Ascending aorta (tissue), 2 donors: ENCODE measurements around the gene KRTAP5-6. TPM values are rescaled to one million over a fixed set of nuclear protein-coding genes. Genes with fewer than 3 reads are reported as not detected.
A peak's percentile ranks its signal among the peaks of the same experiment; 100 is the strongest.

ENCODE experiments used
- DNase-seq, 2 donors: peaks; one replicate each; pipeline ENCODE4 v3.0.0-alpha.2; 2019; ENCODE audit warnings: low spot score in 2 of 2
- H3K27ac ChIP-seq, 2 donors: fragments of 200-600 bp; sonication (generic); one replicate each; pipeline ENCODE4 v1.5.1; 2016 to 2017; ENCODE audit warnings: mild to moderate bottlenecking in 1 of 2
- H3K27me3 ChIP-seq: fragments of 200-600 bp; sonication (generic); one replicate; pipeline ENCODE4 v1.5.1; 2017
- H3K36me3 ChIP-seq, 2 donors: fragments of 200-600 bp; sonication (generic); one replicate each; pipeline ENCODE4 v1.5.1; 2016
- H3K4me1 ChIP-seq, 2 donors: fragments of 200-600 bp; sonication (generic); one replicate each; pipeline ENCODE4 v1.5.1; 2016 to 2017; ENCODE audit warnings: mild to moderate bottlenecking in 1 of 2
- H3K4me3 ChIP-seq, 2 donors: fragments of 200-600 bp; sonication (generic); one replicate each; pipeline ENCODE4 v1.5.1; 2016 to 2017; ENCODE audit warnings: mild to moderate bottlenecking in 1 of 2
- H3K9me3 ChIP-seq, 2 donors: fragments of 200-600 bp; sonication (generic); one replicate each; pipeline ENCODE4 v1.5.1; 2016
- intact Hi-C: fragments of 100-400 bp; cut with DNase I; formaldehyde crosslinking; loops from one replicate; pipeline ENCODE4 v1.15.1; 2023
- total RNA-seq: library from RNA; depleted of rRNA; stranded (reverse); fragments of >200 nt; gene quantifications from one replicate; pipeline ENCODE4 v1.1.0, GENCODE V29; 2016
- TF ChIP-seq, protein P1 (sequence below), 3 experiments: fragments of 200-600 bp in 2 of 3; fragments of 450-650 bp in 1 of 3; sonication (generic) in 2 of 3; IDR thresholded peaks; one replicate each; pipeline ENCODE4 v1.5.1; 2016 to 2019; ENCODE audit warnings: antibody characterized with exemption in 3 of 3, mild to moderate bottlenecking in 1 of 3, moderate library complexity in 1 of 3

The KRTAP5-6 gene
- total RNA-seq, 1 donor from 2014 or later: not detected

DNA sequence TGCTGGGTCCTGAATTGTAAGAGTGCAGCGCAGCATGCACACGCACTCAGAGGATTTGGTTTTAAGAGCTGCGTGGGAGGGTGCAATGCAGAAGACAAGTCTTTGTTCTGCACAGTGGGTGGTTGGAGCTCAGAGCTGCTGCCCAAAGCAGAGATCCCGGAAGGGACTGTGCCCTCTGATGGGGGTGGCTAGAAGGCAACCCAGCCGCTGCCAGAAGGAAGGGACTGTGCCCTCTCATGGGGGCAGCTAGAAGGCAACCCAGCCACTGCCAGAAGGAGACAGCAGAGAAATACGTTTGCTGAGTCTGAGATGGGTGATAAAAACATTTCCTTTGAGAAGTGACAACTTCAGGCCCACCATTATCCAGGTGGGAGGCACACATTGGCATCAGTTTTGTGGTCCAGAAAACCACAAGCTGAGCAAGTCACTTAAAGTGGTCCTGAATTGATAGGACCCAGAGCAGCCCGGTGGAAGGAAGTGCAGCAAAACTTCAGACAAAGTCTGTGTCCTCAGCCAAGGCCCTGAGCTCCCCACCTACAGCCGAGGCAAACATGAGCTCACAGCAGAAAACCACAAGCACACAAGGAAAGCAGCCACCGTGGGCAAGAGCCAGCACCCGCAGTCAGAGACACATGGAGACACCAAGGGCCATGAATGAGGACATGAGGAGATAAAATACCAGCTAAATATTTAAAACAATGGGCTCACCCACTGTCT lies 4.3 kb downstream of the KRTAP5-6 start:
- Histone ChIP-seq H3K27me3 (no peaks in the 10 kb centered on the region), H3K36me3 (no peaks in the 10 kb centered on the region), H3K4me3 (no peak overlapping the region), H3K27ac (no peak overlapping the region), H3K4me1 (no peaks in the 10 kb centered on the region), H3K9me3 (no peaks in the 10 kb centered on the region)
- intact Hi-C loops: no loop called here
- TF ChIP-seq, protein P1, sequence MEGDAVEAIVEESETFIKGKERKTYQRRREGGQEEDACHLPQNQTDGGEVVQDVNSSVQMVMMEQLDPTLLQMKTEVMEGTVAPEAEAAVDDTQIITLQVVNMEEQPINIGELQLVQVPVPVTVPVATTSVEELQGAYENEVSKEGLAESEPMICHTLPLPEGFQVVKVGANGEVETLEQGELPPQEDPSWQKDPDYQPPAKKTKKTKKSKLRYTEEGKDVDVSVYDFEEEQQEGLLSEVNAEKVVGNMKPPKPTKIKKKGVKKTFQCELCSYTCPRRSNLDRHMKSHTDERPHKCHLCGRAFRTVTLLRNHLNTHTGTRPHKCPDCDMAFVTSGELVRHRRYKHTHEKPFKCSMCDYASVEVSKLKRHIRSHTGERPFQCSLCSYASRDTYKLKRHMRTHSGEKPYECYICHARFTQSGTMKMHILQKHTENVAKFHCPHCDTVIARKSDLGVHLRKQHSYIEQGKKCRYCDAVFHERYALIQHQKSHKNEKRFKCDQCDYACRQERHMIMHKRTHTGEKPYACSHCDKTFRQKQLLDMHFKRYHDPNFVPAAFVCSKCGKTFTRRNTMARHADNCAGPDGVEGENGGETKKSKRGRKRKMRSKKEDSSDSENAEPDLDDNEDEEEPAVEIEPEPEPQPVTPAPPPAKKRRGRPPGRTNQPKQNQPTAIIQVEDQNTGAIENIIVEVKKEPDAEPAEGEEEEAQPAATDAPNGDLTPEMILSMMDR (IDR thresholded peaks at IDR 0.05): no peak
- DNase-seq: peak in 1 of 2 donors; percentile 30

GRCh38 chr11:1702506-1702905 lies 5.5 kb downstream of the KRTAP5-6 start:
- peak in 1 of 2 donors; percentile 8 for DNase-seq
- Histone ChIP-seq H3K4me3 (no peak overlapping the region), H3K4me1 (no peaks in the 10 kb centered on the region), H3K27me3 (no peaks in the 10 kb centered on the region), H3K36me3 (no peaks in the 10 kb centered on the region), H3K27ac (no peak overlapping the region), H3K9me3 (no peaks in the 10 kb centered on the region)
- intact Hi-C loops: no loop called here
- TF ChIP-seq, protein P1 (IDR thresholded peaks at IDR 0.05): no peak

DNA sequence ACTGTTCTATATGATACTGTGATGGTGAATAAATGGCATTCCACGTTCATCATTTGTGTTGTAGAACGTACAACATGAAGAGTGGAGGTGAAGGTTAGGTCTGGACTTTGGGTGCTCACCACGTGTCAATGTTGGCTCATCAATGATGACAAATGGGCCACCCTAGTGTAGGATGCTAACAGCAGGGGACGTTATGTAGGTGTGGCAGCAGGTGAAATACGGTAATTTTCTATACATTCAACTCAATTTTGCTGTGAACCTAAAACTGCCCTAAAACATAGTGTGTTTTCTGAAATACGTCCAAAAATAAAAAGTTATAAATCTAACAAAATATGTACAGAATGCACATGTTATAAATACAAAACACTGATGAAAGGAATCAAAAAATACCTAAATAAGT lies 6.2 kb downstream of the KRTAP5-6 start:
- TF ChIP-seq, protein P1 (IDR thresholded peaks at IDR 0.05): no peak
- H3K27ac ChIP-seq: no peak overlapping the region
- no peaks in the 10 kb centered on the region for H3K4me1 ChIP-seq
- intact Hi-C loops: no loop called here
- H3K27me3 ChIP-seq: no peaks in the 10 kb centered on the region
- H3K9me3 ChIP-seq: no peaks in the 10 kb centered on the region
- no peak overlapping the region for H3K4me3 ChIP-seq
- DNase-seq: peak in 1 of 2 donors; percentile 19
- no peaks in the 10 kb centered on the region for H3K36me3 ChIP-seq

- TF ChIP-seq, protein P1 (IDR thresholded peaks at IDR 0.05): no peak
- H3K27ac ChIP-seq: no peak overlapping the region
- H3K9me3 ChIP-seq: no peaks in the 10 kb centered on the region
- intact Hi-C loops: no loop called here
- DNase-seq: peak in 1 of 2 donors; percentile 48
- peak overlapping the region in 1 of 2 donors; percentile 27 for H3K4me3 ChIP-seq
- no peaks in the 10 kb centered on the region for H3K4me1 ChIP-seq
- H3K27me3 ChIP-seq: no peaks in the 10 kb centered on the region
- H3K36me3 ChIP-seq: no peaks in the 10 kb centered on the region
These were observed 8.4 kb downstream of the KRTAP5-6 start for GRCh38 chr11:1705126-1706052.

GRCh38 chr11:1706634-1707400 lies 9.8 kb downstream of the KRTAP5-6 start:
- intact Hi-C loops: no loop called here
- H3K27me3 ChIP-seq: no peaks in the 10 kb centered on the region
- TF ChIP-seq, protein P1 (IDR thresholded peaks at IDR 0.05): peak in 1 of 3 experiments; percentile 11
- H3K36me3 ChIP-seq: no peaks in the 10 kb centered on the region
- H3K4me1 ChIP-seq: no peaks in the 10 kb centered on the region
- peak in 1 of 2 donors; percentile 59 for DNase-seq
- no peak overlapping the region for H3K27ac ChIP-seq
- no peak overlapping the region for H3K4me3 ChIP-seq
- no peaks in the 10 kb centered on the region for H3K9me3 ChIP-seq
